PC-9 (cell line): ENCODE measurements around the gene KIZ.

Experiments used
- EZH2 ChIP-seq: fragments of 200-600 bp; sonication (generic); IDR thresholded peaks from 2 replicates; pipeline ENCODE4 v1.8.0; 2017; ENCODE audit warnings: antibody characterized with exemption, low read depth
- TF ChIP-seq, protein P1 (sequence below): fragments of 200-600 bp; sonication (generic); conservative IDR thresholded peaks from 2 replicates; pipeline ENCODE4 v1.6.1; 2017; ENCODE audit warnings: mixed run types, antibody characterized with exemption, mild to moderate bottlenecking, moderate library complexity

DNA sequence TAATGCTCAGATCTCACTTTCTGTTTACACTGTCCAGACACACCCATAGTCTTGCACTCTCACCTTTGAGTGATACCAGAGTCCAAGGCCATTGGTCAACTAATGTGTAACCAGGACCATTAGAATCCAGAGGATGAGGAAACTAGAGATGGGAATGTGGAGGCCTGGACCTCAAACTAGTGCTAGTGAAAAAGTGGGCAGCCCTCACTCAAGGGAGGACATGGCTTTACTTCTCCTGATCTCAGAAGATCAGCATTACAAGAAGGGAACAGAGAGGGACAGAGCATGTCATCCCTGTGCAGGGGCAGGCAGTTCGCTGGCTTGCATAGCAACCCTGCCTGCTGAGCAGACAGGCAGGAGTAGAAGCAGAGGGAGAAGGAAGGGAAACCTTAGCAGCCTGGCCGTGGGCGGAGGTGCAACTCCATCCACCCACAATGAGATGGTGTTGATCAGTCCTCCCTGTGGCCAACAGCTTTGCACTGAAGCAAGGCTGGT lies 154.7 kb downstream of the KIZ start:
- TF ChIP-seq EZH2, result no peak
- TF ChIP-seq, protein P1, sequence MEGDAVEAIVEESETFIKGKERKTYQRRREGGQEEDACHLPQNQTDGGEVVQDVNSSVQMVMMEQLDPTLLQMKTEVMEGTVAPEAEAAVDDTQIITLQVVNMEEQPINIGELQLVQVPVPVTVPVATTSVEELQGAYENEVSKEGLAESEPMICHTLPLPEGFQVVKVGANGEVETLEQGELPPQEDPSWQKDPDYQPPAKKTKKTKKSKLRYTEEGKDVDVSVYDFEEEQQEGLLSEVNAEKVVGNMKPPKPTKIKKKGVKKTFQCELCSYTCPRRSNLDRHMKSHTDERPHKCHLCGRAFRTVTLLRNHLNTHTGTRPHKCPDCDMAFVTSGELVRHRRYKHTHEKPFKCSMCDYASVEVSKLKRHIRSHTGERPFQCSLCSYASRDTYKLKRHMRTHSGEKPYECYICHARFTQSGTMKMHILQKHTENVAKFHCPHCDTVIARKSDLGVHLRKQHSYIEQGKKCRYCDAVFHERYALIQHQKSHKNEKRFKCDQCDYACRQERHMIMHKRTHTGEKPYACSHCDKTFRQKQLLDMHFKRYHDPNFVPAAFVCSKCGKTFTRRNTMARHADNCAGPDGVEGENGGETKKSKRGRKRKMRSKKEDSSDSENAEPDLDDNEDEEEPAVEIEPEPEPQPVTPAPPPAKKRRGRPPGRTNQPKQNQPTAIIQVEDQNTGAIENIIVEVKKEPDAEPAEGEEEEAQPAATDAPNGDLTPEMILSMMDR, result no peak
